Measurements from ENCODE around the gene ARHGEF37. TPM values are rescaled to one million over a fixed set of nuclear protein-coding genes. Genes with fewer than 3 reads are reported as not detected.

The ARHGEF37 gene
- total RNA-seq, 1 experiment from 2014 or later = 0.70 TPM

DNA sequence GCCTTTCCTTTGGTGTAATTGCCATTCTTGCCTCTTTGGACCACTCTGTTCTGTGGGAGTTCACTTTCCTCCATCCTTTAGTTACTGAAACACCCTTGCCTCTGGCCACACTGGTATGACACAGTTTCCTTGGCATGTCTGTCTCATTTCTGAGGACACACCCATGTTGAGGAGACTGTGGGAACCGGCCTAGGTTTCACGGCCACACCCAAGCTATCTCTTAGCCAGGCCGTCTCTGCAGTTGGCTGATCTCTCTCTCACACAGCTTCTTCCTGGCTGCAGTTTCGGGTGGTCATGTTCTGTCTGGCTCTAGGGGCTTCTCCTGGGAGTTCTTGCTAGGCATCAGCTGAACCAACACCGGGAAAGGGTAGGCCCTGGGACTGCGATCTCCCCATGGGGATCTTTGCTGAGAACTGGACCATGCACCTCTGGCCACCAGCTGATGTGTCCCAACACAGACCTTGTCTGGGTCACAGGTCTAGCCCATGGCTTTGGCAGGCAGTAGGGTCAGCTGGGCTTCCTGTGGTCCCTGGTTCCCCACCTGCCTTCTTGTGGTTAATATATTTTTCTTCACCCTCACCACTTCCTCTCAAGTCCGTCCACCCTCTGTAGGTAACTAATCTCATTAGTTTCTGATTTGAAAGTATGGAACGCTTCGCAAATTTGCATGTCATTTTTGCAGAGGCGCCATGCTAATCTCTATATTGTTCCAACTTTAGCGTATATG, 24.9 kb downstream of the ARHGEF37 start:
- Histone ChIP-seq H3K36me3 (ENCODE audit: control insufficient read depth, insufficient read depth, low read length) (peaks cover 5% of the 10 kb centered on the region), H3K4me3 (ENCODE audit: low read depth, low read length) (no peak overlapping the region), H3K4me1 (peaks cover 56% of the 10 kb centered on the region), H3K27me3 (replicated peaks; ENCODE audit: control insufficient read depth, insufficient read depth, low read length) (no peaks in the 10 kb centered on the region), H3K9me3 (no peaks in the 10 kb centered on the region)
- no peaks in the 10 kb centered on the region for H3K27me3 Mint-ChIP-seq (ENCODE audit: insufficient read depth, unreplicated experiment)
- H3K27ac Mint-ChIP-seq (ENCODE audit: unreplicated experiment) = peak overlapping the region; percentile 62
- no peak overlapping the region for H3K4me3 Mint-ChIP-seq (ENCODE audit: unreplicated experiment)
- intact Hi-C loops (cut with micrococcal nuclease; ENCODE audit: unreplicated experiment) = no loop called here
- TF ChIP-seq, protein P1, sequence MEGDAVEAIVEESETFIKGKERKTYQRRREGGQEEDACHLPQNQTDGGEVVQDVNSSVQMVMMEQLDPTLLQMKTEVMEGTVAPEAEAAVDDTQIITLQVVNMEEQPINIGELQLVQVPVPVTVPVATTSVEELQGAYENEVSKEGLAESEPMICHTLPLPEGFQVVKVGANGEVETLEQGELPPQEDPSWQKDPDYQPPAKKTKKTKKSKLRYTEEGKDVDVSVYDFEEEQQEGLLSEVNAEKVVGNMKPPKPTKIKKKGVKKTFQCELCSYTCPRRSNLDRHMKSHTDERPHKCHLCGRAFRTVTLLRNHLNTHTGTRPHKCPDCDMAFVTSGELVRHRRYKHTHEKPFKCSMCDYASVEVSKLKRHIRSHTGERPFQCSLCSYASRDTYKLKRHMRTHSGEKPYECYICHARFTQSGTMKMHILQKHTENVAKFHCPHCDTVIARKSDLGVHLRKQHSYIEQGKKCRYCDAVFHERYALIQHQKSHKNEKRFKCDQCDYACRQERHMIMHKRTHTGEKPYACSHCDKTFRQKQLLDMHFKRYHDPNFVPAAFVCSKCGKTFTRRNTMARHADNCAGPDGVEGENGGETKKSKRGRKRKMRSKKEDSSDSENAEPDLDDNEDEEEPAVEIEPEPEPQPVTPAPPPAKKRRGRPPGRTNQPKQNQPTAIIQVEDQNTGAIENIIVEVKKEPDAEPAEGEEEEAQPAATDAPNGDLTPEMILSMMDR (IDR thresholded peaks at IDR 0.05; ENCODE audit: insufficient read depth in 1 of 2, low read depth in 1 of 2, low read length in 1 of 2, severe bottlenecking in 1 of 2, unreplicated experiment in 1 of 2) = no peak
- POLR2A ChIA-PET = interaction anchor here (0.5 kb wide), 1 partner anchor 162 kb away, joined by 6 read pairs; no protein-coding TSS in a partner anchor
- BruUV-seq (replicated peaks) = TSS peak; percentile 70
- H3K9me3 Mint-ChIP-seq (ENCODE audit: unreplicated experiment) = peaks cover 8% of the 10 kb centered on the region
- no peaks in the 10 kb centered on the region for H3K36me3 Mint-ChIP-seq (ENCODE audit: insufficient read depth, unreplicated experiment)
- DNase-seq = peak; percentile 34 to 82
- CTCF ChIA-PET = interaction anchor here (1.3 kb wide), 1 partner anchor 246 kb away, joined by 3 read pairs; no protein-coding TSS in a partner anchor
- peaks cover 41% of the 10 kb centered on the region for H3K4me1 Mint-ChIP-seq (ENCODE audit: low read depth, unreplicated experiment)

DNA sequence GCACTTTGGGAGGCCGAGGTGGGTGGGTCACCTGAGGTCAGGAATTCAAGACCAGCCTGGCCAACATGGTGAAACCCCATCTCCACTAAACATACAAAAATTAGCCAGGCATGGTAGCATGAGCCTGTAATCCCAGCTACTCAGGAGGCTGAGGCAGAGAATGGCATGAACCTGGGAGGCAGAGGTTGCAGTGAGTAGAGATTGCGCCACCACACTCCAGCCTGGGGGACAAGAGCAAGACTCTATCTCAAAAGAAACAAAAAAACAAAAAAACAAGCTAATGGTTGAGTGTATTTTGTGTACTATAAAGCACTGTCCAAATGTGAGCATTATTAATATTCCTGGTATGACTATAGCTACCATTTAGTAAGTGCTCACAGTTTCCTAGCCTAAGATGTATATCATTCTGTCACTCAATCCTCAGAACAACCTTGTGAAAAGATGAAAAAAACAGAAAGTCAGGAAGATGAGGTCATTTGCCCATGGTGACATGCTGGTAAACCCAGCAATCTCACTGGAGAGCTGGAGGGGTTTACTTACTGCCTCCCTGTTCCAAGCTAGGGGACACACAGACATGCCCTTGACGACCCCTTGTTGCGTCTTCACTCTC, 27.7 kb downstream of the ARHGEF37 start:
- H3K4me3 ChIP-seq (ENCODE audit: low read depth, low read length) = no peak overlapping the region
- H3K4me3 Mint-ChIP-seq (ENCODE audit: unreplicated experiment) = no peak overlapping the region
- H3K4me1 Mint-ChIP-seq (ENCODE audit: low read depth, unreplicated experiment) = peaks cover 42% of the 10 kb centered on the region
- no TSS peak for BruUV-seq (replicated peaks)
- peak overlapping the region; percentile 63 for H3K27ac Mint-ChIP-seq (ENCODE audit: unreplicated experiment)
- CTCF ChIA-PET = interaction anchor here (2.1 kb wide), 1 partner anchor 10 kb away, joined by 21 read pairs; no protein-coding TSS in a partner anchor
- TF ChIP-seq, protein P1 (IDR thresholded peaks at IDR 0.05; ENCODE audit: insufficient read depth in 1 of 2, low read depth in 1 of 2, low read length in 1 of 2, severe bottlenecking in 1 of 2, unreplicated experiment in 1 of 2) = no peak
- H3K36me3 Mint-ChIP-seq (ENCODE audit: insufficient read depth, unreplicated experiment) = no peaks in the 10 kb centered on the region
- H3K27me3 Mint-ChIP-seq (ENCODE audit: insufficient read depth, unreplicated experiment) = no peaks in the 10 kb centered on the region
- POLR2A ChIA-PET = interaction anchor here (0.6 to 1.0 kb wide), 2 partner anchors 57 to 66 kb away, joined by 3 read pairs; no protein-coding TSS in a partner anchor
- H3K27me3 ChIP-seq (replicated peaks; ENCODE audit: control insufficient read depth, insufficient read depth, low read length) = no peaks in the 10 kb centered on the region
- no peak for DNase-seq
- peaks cover 47% of the 10 kb centered on the region for H3K4me1 ChIP-seq
- H3K9me3 Mint-ChIP-seq (ENCODE audit: unreplicated experiment) = peaks cover 8% of the 10 kb centered on the region
- H3K36me3 ChIP-seq (ENCODE audit: control insufficient read depth, insufficient read depth, low read length) = peaks cover 5% of the 10 kb centered on the region
- intact Hi-C loops (cut with micrococcal nuclease; ENCODE audit: unreplicated experiment) = loop anchor here (1.0 kb wide), 1 partner anchor 9 kb away; no protein-coding TSS in a partner anchor
- no peaks in the 10 kb centered on the region for H3K9me3 ChIP-seq

DNA sequence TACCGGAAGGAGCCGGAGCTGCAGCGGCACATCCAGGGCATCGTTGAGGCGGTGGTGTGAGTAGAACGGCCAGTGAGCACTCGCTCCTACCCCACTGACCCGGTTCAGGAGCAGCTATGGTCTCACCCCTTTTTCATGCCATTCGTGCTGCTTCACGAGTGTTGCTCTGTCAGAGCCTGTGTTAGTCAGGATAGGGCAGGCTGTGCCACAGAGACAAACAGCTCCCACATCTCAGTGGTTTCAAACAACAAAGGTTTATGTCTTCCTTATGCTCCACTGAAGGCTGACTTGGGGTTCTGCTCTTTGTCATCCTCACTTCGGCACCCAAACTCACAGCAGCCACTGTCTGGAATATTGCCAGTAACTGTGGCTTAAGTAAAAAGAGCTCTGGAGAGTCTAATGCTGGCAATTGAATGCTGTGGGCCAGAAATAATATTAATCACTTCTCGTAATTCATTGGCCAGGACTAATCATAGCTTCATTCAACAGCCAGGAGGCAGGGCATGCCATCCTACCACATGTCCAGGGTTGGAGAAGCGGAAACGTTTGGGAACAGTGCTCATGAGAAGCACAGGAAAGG, 28.4 kb downstream of the ARHGEF37 start:
- Histone ChIP-seq H3K9me3 (no peaks in the 10 kb centered on the region), H3K36me3 (ENCODE audit: control insufficient read depth, insufficient read depth, low read length) (peaks cover 5% of the 10 kb centered on the region), H3K27me3 (replicated peaks; ENCODE audit: control insufficient read depth, insufficient read depth, low read length) (no peaks in the 10 kb centered on the region), H3K4me3 (ENCODE audit: low read depth, low read length) (no peak overlapping the region), H3K4me1 (peaks cover 40% of the 10 kb centered on the region)
- POLR2A ChIA-PET = interaction anchor here (1.0 kb wide), 1 partner anchor 58 kb away, joined by 3 read pairs; no protein-coding TSS in a partner anchor
- H3K27me3 Mint-ChIP-seq (ENCODE audit: insufficient read depth, unreplicated experiment) = no peaks in the 10 kb centered on the region
- intact Hi-C loops (cut with micrococcal nuclease; ENCODE audit: unreplicated experiment) = no loop called here
- no peak overlapping the region for H3K27ac Mint-ChIP-seq (ENCODE audit: unreplicated experiment)
- H3K9me3 Mint-ChIP-seq (ENCODE audit: unreplicated experiment) = peaks cover 8% of the 10 kb centered on the region
- H3K4me1 Mint-ChIP-seq (ENCODE audit: low read depth, unreplicated experiment) = peaks cover 36% of the 10 kb centered on the region
- no peak overlapping the region for H3K4me3 Mint-ChIP-seq (ENCODE audit: unreplicated experiment)
- no TSS peak for BruUV-seq (replicated peaks)
- CTCF ChIA-PET = interaction anchor here (2.1 kb wide), 1 partner anchor 9 kb away, joined by 21 read pairs; no protein-coding TSS in a partner anchor
- TF ChIP-seq, protein P1 (IDR thresholded peaks at IDR 0.05; ENCODE audit: insufficient read depth in 1 of 2, low read depth in 1 of 2, low read length in 1 of 2, severe bottlenecking in 1 of 2, unreplicated experiment in 1 of 2) = no peak
- no peaks in the 10 kb centered on the region for H3K36me3 Mint-ChIP-seq (ENCODE audit: insufficient read depth, unreplicated experiment)
- DNase-seq = no peak

Data from Caco-2 (cell line).